ENCODE results near the gene PHF12. TPM values are rescaled to one million over a fixed set of nuclear protein-coding genes. Genes with fewer than 3 reads are reported as not detected.
A peak's percentile ranks its signal among the peaks of the same experiment; 100 is the strongest.

Gene PHF12
- total RNA-seq, 1 experiment from 2014 or later = 16.7 TPM

- peaks cover 18% of the 10 kb centered on the region for H3K4me1 ChIP-seq (replicated peaks)
- H3K27ac ChIP-seq = no peak overlapping the region; the same call in 1 of the 2 replicates
- peaks cover 71% of the 10 kb centered on the region for H3K36me3 ChIP-seq
- peaks cover 3% of the 10 kb centered on the region; the same call in 1 of the 2 replicates for H3K9me3 ChIP-seq (replicated peaks)
- DNase-seq (ENCODE audit: low read depth in 1 of 2, low spot score in 2 of 2) = no peak
- no peak overlapping the region for H3K4me3 ChIP-seq
- no peaks in the 10 kb centered on the region for H3K27me3 ChIP-seq (replicated peaks)
Observed at GRCh38 chr17:28926366-28926765, 25.0 kb downstream of the PHF12 start.

DNA sequence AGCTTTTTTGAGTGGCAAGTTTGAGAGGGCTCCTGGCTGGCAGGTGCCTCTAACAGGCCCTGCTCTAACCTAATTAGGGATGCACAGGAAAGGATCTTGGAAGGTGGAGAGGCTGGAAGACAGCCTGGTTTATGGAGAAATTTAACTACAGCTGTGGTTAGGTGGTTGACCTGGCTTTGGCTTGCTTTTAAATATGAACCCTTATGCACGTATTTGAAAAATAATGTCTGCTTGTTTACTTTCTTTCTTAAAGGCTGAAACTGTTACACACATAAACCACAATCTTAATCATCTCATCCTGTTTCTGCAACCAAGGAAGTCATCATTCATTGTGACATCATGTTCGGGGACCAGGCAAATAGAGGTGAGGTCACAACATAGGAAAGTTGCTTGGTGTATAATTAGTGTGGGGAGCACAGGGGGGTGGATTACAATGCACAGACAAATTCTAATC lies 25.4 kb downstream of the PHF12 start:
- Histone ChIP-seq H3K27me3 (replicated peaks) (no peaks in the 10 kb centered on the region), H3K36me3 (peaks cover 76% of the 10 kb centered on the region), H3K27ac (peak overlapping the region; percentile 27; the same call in 1 of the 2 replicates), H3K4me3 (no peak overlapping the region), H3K9me3 (replicated peaks) (peaks cover 3% of the 10 kb centered on the region; the same call in 1 of the 2 replicates), H3K4me1 (replicated peaks) (peaks cover 18% of the 10 kb centered on the region)
- peak in 1 of 2 experiments; percentile 39 for DNase-seq (ENCODE audit: low read depth in 1 of 2, low spot score in 2 of 2)

DNA sequence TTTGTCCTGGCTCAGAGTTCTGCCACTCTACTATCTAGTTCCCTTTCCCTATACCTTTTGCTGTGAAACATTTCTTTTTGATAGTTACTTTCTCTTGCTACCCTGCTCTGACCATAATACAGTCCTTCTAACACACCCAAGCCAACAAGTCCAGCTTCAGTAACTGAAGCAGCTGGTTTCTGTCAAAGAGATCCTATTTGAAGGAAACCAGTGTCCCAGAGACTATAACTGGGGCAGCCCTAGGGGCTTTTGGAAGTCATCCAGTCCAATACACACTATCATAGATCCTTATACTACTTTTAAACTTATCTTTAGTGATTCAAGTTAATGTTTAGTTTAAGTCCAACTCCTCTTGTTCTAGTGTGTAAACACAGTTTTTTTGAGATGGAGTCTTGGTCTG lies 31.1 kb downstream of the PHF12 start:
- Histone ChIP-seq H3K9me3 (replicated peaks) (no peaks in the 10 kb centered on the region), H3K4me3 (no peak overlapping the region), H3K27me3 (replicated peaks) (no peaks in the 10 kb centered on the region), H3K36me3 (peaks cover 93% of the 10 kb centered on the region), H3K4me1 (replicated peaks) (peaks cover 2% of the 10 kb centered on the region), H3K27ac (no peak overlapping the region)
- no peak for DNase-seq (ENCODE audit: low read depth in 1 of 2, low spot score in 2 of 2)

DNA sequence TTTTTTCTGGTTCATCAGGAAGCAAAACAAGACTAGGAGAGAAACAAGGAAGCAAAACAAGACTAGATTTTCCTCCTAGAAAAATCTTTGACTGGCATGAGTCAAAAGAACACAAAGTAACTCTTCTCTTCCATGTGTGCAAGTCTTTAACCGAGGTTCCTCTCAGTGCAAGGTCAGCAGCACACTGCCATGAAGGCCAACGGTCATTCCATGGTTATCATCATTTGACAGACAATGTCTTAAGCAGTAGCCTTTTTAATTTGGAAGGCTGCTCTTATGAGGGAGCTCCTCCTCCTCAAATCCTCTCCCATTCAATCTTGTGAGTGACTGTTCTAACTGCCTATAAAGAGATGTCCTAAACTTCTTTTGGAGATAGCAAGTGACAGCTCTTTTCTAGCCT lies 33.0 kb downstream of the PHF12 start:
- H3K27me3 ChIP-seq (replicated peaks) = no peaks in the 10 kb centered on the region
- H3K4me3 ChIP-seq = no peak overlapping the region
- DNase-seq (ENCODE audit: low read depth in 1 of 2, low spot score in 2 of 2) = no peak
- peaks cover 95% of the 10 kb centered on the region for H3K36me3 ChIP-seq
- 0 out of 2 replicates have a peak, but pooled peaks cover 2% of the 10 kb centered on the region for H3K9me3 ChIP-seq (replicated peaks)
- H3K27ac ChIP-seq = no peak overlapping the region
- no peaks in the 10 kb centered on the region for H3K4me1 ChIP-seq (replicated peaks)

GRCh38 chr17:28917465-28917864 lies 33.9 kb downstream of the PHF12 start:
- Histone ChIP-seq H3K4me3 (no peak overlapping the region), H3K27ac (no peak overlapping the region), H3K36me3 (peaks cover 95% of the 10 kb centered on the region), H3K27me3 (replicated peaks) (no peaks in the 10 kb centered on the region), H3K9me3 (replicated peaks) (0 out of 2 replicates have a peak, but pooled peaks cover 2% of the 10 kb centered on the region), H3K4me1 (replicated peaks) (no peaks in the 10 kb centered on the region)
- DNase-seq (ENCODE audit: low read depth in 1 of 2, low spot score in 2 of 2) = no peak

- H3K36me3 ChIP-seq = peaks cover 95% of the 10 kb centered on the region
- no peaks in the 10 kb centered on the region for H3K27me3 ChIP-seq (replicated peaks)
- DNase-seq (ENCODE audit: low read depth in 1 of 2, low spot score in 2 of 2) = no peak
- H3K4me3 ChIP-seq = no peak overlapping the region
- 0 out of 2 replicates have a peak, but pooled peaks cover 2% of the 10 kb centered on the region for H3K9me3 ChIP-seq (replicated peaks)
- H3K27ac ChIP-seq = no peak overlapping the region
- no peaks in the 10 kb centered on the region for H3K4me1 ChIP-seq (replicated peaks)
Observed at GRCh38 chr17:28917029-28917428, 34.3 kb downstream of the PHF12 start.

- DNase-seq (ENCODE audit: low read depth in 1 of 2, low spot score in 2 of 2) = no peak
- Histone ChIP-seq H3K27me3 (replicated peaks) (no peaks in the 10 kb centered on the region), H3K9me3 (replicated peaks) (0 out of 2 replicates have a peak, but pooled peaks cover 2% of the 10 kb centered on the region), H3K36me3 (peaks cover 95% of the 10 kb centered on the region), H3K4me3 (no peak overlapping the region), H3K27ac (no peak overlapping the region), H3K4me1 (replicated peaks) (no peaks in the 10 kb centered on the region)
Observed at GRCh38 chr17:28916302-28916934, 34.9 kb downstream of the PHF12 start.

GRCh38 chr17:28912938-28913333 lies 38.4 kb downstream of the PHF12 start:
- Histone ChIP-seq H3K27ac (no peak overlapping the region), H3K9me3 (replicated peaks) (0 out of 2 replicates have a peak, but pooled peaks cover 2% of the 10 kb centered on the region), H3K4me3 (no peak overlapping the region), H3K36me3 (peaks cover 100% of the 10 kb centered on the region), H3K27me3 (replicated peaks) (no peaks in the 10 kb centered on the region), H3K4me1 (replicated peaks) (peaks cover 8% of the 10 kb centered on the region)
- no peak for DNase-seq (ENCODE audit: low read depth in 1 of 2, low spot score in 2 of 2)

DNA sequence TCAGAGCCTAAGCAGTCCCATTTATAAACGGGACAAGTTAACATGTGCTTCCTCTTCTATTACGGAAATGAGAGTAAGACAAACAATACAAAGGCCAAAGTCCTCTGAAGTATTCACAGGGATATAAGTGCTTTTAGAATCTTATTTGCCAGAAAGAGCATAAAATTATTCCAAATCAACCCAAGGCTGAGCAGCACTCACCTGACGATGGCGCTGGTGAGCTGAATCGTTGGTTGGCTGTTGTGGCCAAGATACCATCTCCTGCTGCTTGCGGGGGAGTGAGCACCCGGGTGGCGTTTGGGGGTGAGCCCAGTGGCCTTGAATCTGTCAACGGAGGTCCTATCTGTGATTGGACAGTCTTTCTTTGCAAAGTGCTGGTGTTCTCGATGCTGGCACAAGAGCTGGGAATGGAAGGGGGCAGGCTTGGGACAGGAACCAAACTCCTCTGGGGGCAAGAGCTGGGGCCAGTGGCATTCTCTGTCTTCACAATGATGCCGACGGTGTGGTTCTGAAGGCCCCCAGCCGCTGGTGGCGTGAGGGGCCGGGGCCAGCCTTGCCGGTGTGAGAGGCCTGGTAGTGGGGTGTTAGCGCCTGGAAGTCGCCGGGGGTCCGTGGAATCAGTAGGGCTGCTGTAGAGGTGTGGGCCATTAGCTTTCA lies 38.9 kb downstream of the PHF12 start:
- Histone ChIP-seq H3K27ac (no peak overlapping the region), H3K36me3 (peaks cover 100% of the 10 kb centered on the region), H3K9me3 (replicated peaks) (0 out of 2 replicates have a peak, but pooled peaks cover 2% of the 10 kb centered on the region), H3K4me1 (replicated peaks) (peaks cover 8% of the 10 kb centered on the region), H3K4me3 (no peak overlapping the region), H3K27me3 (replicated peaks) (no peaks in the 10 kb centered on the region)
- no peak for DNase-seq (ENCODE audit: low read depth in 1 of 2, low spot score in 2 of 2)

GRCh38 chr17:28911411-28912045 lies 39.8 kb downstream of the PHF12 start:
- Histone ChIP-seq H3K4me1 (replicated peaks) (peaks cover 8% of the 10 kb centered on the region), H3K9me3 (replicated peaks) (0 out of 2 replicates have a peak, but pooled peaks cover 2% of the 10 kb centered on the region), H3K36me3 (peaks cover 100% of the 10 kb centered on the region), H3K4me3 (no peak overlapping the region), H3K27me3 (replicated peaks) (no peaks in the 10 kb centered on the region), H3K27ac (no peak overlapping the region)
- DNase-seq (ENCODE audit: low read depth in 1 of 2, low spot score in 2 of 2) = no peak

DNA sequence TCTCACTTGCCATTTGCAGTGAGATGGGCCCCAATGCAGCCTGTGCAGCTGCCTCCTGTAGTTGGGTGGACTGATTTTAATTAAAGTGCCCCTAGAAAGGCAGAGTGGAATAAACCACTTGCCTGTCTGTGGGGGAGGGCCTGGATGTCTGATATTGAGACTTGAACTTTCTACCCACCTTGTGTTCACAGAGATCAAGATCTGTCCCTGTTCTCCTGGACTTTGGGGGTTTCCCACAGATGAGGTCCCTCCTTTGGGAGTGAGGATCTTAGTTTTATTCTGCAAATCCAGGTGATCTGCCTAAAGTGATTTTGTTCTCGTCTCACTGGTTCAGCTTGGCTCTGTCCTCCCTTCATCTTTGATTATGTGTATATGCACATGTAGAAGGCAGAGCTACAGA lies 40.8 kb downstream of the PHF12 start:
- H3K36me3 ChIP-seq = peaks cover 96% of the 10 kb centered on the region
- H3K4me1 ChIP-seq (replicated peaks) = peaks cover 8% of the 10 kb centered on the region

GRCh38 chr17:28908640-28909167 lies 42.6 kb downstream of the PHF12 start:
- peaks cover 78% of the 10 kb centered on the region for H3K36me3 ChIP-seq
- DNase-seq (ENCODE audit: low read depth in 1 of 2, low spot score in 2 of 2) = peak in 1 of 2 experiments; percentile 34

More for the DNA sequence above, 40.8 kb downstream of the PHF12 start:
- no peaks in the 10 kb centered on the region for H3K27me3 ChIP-seq (replicated peaks)
- H3K27ac ChIP-seq = no peak overlapping the region
- no peak overlapping the region for H3K4me3 ChIP-seq
- 0 out of 2 replicates have a peak, but pooled peaks cover 2% of the 10 kb centered on the region for H3K9me3 ChIP-seq (replicated peaks)
- DNase-seq (ENCODE audit: low read depth in 1 of 2, low spot score in 2 of 2) = no peak

DNA sequence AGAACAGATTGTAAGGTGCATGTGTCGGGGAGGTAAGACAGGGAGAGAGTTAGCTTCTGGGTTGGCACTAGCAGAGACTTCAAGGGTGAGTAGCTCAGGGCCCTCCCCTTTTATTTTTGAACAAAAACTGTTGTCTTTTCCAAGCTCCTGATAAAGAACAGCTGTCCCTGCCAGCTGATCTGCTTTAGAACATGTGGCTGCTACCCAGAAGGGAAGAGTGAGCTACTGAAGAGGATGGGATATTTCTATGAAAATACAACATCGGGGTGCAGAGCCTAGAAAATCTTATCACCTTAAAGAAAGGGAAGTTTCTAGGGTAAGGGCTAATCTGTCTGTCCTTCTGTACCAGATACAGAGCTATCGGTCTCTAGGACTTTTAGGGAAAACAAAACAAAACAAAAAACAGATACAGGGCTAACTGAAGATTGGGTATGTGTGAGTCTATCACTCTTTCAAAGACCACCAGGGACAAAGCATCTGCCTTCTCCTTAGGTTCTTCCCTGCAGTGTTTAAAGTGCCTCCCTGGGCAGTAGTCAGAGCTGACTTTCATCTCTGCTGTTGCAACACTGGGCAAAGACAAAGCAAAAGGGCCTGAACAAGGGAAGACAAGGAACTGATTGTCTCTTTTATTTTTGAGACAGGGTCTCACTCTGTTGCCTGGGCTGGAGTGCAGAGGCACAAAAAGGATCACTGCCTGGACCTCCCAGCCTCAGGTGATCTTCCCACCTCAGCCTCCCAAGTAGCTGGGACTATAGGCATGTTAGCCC lies 43.4 kb downstream of the PHF12 start:
- Histone ChIP-seq H3K4me1 (replicated peaks) (peaks cover 12% of the 10 kb centered on the region), H3K4me3 (no peak overlapping the region), H3K27me3 (replicated peaks) (no peaks in the 10 kb centered on the region), H3K9me3 (replicated peaks) (no peaks in the 10 kb centered on the region), H3K27ac (no peak overlapping the region), H3K36me3 (peaks cover 70% of the 10 kb centered on the region)
- DNase-seq (ENCODE audit: low read depth in 1 of 2, low spot score in 2 of 2) = no peak

More at GRCh38 chr17:28908640-28909167, 42.6 kb downstream of the PHF12 start:
- Histone ChIP-seq H3K4me3 (no peak overlapping the region), H3K27me3 (replicated peaks) (no peaks in the 10 kb centered on the region), H3K27ac (no peak overlapping the region), H3K9me3 (replicated peaks) (no peaks in the 10 kb centered on the region), H3K4me1 (replicated peaks) (peaks cover 8% of the 10 kb centered on the region)
